GM10266 (cell line): Measurements from ENCODE around the gene CYP4F11.
"Not testable (repeated sequence)": the region's sequence is repeated elsewhere in the genome, so short reads cannot be mapped to it uniquely, and the experiment has no call there.

Source experiments
- DNase-seq: peaks from one replicate; pipeline ENCODE4 v3.0.0; 2012; ENCODE audit errors: extremely low spot score
- CTCF ChIP-seq: IDR thresholded peaks from 2 replicates; pipeline ENCODE4 v1.5.1; 2012; ENCODE audit warnings: mild to moderate bottlenecking, low read depth; ENCODE audit not compliant: control insufficient read depth, insufficient read depth; ENCODE audit errors: missing control alignments

CYP4F11 gene

GRCh38 chr19:15900504-15900903 lies 33.8 kb downstream of the CYP4F11 start:
- no peak for TF ChIP-seq CTCF
- no peak for DNase-seq

- not testable (repeated sequence) for DNase-seq
Measured at GRCh38 chr19:15900032-15900431, 34.3 kb downstream of the CYP4F11 start.

GRCh38 chr19:15899561-15899960 lies 34.8 kb downstream of the CYP4F11 start:
- DNase-seq = not testable (repeated sequence)

- no peak for TF ChIP-seq CTCF
- no peak for DNase-seq
Measured at GRCh38 chr19:15897738-15898276, 36.5 kb downstream of the CYP4F11 start, which contains the start of gene CYP4F2. CYP4F2 (minus strand) TSS chr19:15898074; CDS start chr19:15897611, 463 bp downstream.

GRCh38 chr19:15897026-15897737 lies 37.1 kb downstream of the CYP4F11 start:
- DNase-seq = no peak
- TF ChIP-seq CTCF = no peak

GRCh38 chr19:15895876-15896430 lies 38.4 kb downstream of the CYP4F11 start:
- no peak for DNase-seq
- no peak for TF ChIP-seq CTCF

- TF ChIP-seq CTCF = no peak
- DNase-seq = no peak
Measured at GRCh38 chr19:15894359-15894758, 40.0 kb downstream of the CYP4F11 start.

- no peak for DNase-seq
- no peak for TF ChIP-seq CTCF
Measured at GRCh38 chr19:15893477-15893876, 40.9 kb downstream of the CYP4F11 start.
